Astrocyte (in vitro differentiated cells and primary cell): ENCODE data around the gene C6.

Experiments
- EZH2 ChIP-seq: IDR thresholded peaks from 2 replicates; pipeline ENCODE4 v1.6.1; 2012; ENCODE audit warnings: mild to moderate bottlenecking, low read length, inconsistent platforms; ENCODE audit not compliant: insufficient read depth
- TF ChIP-seq, protein P1 (sequence below): IDR thresholded peaks from 2 replicates; pipeline ENCODE4 v1.5.1; 2011; ENCODE audit warnings: low read depth, mild to moderate bottlenecking, inconsistent platforms, low read length, moderate library complexity; ENCODE audit not compliant: insufficient read depth

DNA sequence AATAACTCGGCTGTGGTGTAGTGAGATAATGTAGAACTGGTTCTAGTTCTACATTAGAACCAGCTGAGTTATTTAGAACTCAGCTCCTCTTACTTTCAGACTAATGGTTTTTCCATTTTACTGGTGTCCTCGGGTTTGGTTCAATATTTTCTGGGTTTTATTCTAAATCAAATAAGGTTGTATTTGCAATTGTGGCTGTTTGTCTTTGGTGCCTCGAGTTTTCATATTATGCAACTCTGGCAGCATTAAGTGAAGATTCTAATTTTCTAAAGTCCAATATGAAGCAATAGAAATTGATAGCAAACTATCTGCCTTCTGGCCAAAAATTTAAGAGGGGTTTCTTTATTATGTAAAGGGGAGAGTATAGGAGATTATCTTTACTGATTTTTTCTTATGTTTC lies 19.0 kb downstream of the C6 start:
- TF ChIP-seq EZH2, result no peak
- TF ChIP-seq, protein P1, sequence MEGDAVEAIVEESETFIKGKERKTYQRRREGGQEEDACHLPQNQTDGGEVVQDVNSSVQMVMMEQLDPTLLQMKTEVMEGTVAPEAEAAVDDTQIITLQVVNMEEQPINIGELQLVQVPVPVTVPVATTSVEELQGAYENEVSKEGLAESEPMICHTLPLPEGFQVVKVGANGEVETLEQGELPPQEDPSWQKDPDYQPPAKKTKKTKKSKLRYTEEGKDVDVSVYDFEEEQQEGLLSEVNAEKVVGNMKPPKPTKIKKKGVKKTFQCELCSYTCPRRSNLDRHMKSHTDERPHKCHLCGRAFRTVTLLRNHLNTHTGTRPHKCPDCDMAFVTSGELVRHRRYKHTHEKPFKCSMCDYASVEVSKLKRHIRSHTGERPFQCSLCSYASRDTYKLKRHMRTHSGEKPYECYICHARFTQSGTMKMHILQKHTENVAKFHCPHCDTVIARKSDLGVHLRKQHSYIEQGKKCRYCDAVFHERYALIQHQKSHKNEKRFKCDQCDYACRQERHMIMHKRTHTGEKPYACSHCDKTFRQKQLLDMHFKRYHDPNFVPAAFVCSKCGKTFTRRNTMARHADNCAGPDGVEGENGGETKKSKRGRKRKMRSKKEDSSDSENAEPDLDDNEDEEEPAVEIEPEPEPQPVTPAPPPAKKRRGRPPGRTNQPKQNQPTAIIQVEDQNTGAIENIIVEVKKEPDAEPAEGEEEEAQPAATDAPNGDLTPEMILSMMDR, result no peak
